ENCODE measurements around the gene TOMM34.
A peak's percentile ranks its signal among the peaks of the same experiment; 100 is the strongest.

TOMM34 gene

DNA sequence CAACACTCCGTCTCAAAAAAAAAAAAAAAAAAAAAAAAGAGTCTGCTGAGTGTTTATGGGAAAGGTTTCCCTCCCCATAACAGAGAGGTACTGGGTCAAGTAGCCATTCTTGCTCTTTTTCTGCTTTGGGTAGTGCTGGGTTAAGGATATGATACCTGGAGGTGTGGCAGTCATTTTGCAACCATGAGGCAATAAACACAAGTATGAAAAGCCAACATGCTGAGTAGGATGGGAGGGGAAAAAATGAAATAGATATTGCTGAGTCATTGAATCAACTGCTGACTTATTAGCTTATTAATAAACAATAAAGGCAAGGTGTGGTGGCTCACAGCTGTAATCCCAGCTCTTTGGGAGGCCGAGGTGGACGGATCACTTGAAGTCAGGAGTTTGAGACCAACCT is 2.3 kb upstream of the TOMM34 start:
- no peak for DNase-seq

DNA sequence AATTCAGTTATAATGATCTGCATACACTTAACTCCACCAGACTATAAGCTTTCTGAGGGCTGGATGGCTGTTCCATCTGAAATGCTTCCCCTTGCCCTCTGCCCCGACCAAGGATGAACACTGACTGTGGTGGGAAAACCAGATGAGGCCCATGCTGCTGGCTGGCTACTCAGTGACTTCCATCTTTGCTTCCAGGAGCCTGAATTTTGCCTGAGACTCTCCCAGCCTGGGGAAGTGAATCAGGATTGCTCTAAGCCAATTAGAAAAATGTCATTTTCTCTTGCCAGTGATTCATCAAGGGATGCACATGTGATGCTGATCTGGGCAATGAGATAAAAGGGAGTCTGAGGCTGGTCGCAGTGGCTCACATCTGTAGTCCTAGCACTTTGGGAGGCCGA is 1.7 kb upstream of the TOMM34 start:
- peak; percentile 6 for DNase-seq

DNA sequence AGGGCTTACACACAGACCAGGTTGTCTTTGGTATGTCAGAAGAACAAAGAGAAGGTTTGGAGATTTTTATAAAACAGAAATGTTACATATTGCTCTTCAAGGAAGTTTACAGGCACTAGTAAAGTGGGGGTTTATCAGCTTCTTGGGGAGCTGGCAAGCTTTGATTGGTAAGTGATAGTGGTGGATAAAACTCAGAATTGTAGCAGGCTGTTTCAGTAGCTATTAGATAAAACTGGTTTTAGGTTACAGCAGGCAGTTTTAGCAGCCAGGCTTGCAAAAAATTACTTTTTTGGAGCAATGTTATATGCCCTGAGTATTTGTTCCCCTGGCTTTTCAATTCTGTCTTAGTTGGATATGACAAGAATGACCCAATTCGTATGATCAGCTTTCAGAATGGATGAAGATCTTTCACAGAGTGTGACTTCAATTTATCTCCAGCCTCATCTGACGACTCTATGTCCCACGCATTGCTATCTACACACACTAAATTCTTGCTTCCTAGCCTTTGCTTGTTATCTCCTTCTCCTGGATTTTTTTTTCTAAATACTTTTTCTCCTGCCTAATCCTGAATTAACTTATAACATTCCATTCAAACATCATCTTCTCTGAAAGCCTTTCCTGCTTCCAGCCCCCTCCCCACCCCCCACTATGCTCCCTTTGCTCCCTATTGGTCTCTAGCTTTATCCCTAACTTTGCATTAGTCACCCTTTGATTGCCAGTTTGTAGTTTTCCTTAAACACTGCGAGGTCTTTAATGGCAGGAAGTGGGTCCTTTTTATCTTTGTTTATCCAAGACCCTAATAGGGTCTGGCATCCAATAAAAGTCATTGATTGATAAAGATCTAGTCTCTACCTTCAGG is 1.0 kb upstream of the TOMM34 start:
- no peak for DNase-seq

DNA sequence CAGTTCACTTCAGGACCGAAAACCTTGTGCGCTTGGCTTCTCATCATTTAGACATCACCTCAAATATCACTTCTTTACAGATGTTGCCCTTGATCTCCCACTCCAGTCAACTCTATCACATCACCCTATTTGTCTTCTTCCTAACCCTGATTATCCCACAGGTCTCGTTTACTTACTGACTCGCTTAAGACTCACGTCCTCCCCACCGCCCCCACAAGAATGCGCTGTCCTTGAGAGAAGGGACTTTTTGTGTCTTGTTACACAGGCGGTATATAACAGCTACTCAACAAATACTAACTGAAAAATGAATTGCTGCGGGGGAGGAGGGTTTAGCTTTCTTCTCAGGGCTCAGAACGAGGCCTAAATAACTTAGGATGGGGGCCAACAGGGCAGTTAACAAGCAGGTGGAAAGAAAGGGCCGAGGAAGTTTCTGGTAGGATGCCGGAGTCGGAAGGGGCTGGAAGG is 527 bp downstream of the TOMM34 start:
- DNase-seq = peak; percentile 66

GRCh38 chr20:44959082-44959637 is 1.0 kb downstream of the TOMM34 start:
- peak; percentile 3 for DNase-seq

GRCh38 chr20:44958276-44958675 is 1.9 kb downstream of the TOMM34 start:
- no peak for DNase-seq

GRCh38 chr20:44956410-44956809 is 3.8 kb downstream of the TOMM34 start:
- no peak for DNase-seq

DNA sequence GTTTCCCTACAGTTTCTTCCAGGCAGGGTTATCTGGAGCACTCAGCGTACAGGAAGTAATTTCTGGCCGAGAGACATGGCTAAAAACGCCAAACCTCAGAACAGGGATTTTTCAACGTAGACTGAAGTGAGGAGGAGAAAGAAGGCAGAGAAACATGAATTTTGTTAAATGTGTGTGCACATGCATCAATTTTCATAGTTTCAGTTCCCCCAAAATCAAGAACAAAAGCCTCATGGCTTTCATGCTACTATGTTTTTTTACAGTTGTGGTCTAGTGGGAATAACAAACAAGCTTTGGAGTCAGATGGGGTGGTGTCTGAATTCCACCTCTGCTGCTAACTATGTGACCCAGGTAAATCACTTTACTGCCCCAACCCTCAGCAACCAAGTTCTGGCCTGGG is 4.9 kb downstream of the TOMM34 start:
- DNase-seq = no peak

- DNase-seq = no peak
Observed at GRCh38 chr20:44954211-44954610, 6.0 kb downstream of the TOMM34 start.

GRCh38 chr20:44952731-44953130 is 7.5 kb downstream of the TOMM34 start:
- DNase-seq = no peak

- no peak for DNase-seq
Observed at GRCh38 chr20:44950368-44950767, 9.8 kb downstream of the TOMM34 start.

- no peak for DNase-seq
Observed at GRCh38 chr20:44948513-44948912, 11.7 kb downstream of the TOMM34 start.

DNA sequence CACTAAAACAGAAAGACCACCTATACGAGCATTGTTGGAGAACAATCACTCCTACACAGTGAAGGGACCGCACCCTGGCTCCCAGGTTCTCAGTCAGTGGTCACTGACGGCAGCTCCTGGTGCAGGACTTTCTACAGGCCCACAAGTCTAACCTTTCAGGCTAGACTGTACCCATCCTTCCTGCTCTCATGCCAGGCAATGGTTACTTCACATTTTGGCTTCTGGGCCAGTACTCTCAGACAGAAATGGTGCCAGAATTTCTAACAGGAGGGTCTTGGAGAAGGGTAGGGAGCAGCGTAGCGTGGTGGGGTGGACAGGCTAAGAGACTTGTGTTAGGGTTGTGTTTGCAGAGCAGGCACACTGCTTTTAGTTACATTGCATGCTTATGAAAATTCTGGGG is 12.1 kb downstream of the TOMM34 start:
- no peak for DNase-seq

DNA sequence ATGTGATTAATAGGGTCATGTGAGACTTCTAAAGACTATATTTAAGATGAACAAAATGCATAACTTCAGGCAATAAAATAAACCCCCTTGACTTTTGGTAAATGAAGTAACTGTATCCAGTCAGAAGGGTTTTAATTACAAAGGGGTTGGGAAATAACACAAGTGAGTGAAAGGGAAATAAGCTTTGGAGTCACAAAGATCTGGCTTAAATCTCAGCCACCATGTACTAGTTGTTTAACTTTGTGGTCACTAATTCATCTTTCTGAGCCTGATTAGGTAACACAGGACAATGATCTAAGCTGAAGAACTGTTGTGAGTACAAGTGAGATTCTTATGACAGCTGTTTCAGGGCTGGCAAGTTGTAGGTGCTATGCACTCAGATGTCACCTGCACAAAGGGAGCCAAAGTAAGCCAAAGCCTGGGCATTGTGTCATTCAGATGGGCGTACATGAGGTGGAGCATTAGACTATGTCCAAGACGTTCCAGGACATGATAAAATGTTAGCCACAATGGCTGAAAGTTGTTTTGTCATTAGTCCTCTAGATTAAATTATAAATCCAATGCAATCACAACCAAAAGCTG is 13.8 kb downstream of the TOMM34 start:
- DNase-seq = no peak

DNA sequence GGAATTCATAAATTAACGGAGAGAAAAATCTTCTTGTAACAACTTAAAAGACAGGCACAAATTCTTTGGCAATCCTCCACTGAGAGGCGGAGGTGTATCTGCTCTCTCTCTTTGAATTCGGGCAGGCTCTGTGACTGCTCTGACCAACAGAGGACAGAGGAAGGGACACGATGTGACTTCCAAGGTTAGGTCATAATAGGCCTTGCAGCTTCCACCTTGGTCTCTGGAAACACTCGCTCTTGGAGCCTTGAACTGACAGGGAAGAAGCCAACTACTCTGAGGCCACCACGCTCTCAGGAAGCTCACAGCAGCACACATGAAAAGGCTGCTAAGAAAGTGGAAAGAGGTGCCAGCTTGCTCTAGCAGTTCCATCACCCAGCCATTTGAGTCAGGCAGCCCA is 14.9 kb downstream of the TOMM34 start:
- no peak for DNase-seq

DNA sequence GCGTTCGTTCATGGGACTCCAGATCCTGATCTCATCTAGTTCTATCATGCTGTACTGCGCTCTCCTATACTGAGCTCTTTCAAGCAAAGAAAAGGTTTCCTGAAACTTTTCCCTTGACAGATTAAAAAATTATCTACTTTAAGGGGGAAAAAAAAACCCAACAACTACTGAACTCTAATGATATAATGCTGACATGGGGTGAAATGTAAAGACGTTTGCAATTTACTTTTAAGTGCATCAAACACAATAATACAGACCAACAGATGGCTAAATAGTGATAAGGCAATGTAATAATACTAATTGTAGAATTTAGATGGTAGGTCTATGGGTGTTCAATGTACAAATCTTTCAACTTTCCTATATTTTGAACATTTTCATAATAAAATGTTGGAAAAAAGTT is 16.4 kb downstream of the TOMM34 start:
- DNase-seq = no peak

DNA sequence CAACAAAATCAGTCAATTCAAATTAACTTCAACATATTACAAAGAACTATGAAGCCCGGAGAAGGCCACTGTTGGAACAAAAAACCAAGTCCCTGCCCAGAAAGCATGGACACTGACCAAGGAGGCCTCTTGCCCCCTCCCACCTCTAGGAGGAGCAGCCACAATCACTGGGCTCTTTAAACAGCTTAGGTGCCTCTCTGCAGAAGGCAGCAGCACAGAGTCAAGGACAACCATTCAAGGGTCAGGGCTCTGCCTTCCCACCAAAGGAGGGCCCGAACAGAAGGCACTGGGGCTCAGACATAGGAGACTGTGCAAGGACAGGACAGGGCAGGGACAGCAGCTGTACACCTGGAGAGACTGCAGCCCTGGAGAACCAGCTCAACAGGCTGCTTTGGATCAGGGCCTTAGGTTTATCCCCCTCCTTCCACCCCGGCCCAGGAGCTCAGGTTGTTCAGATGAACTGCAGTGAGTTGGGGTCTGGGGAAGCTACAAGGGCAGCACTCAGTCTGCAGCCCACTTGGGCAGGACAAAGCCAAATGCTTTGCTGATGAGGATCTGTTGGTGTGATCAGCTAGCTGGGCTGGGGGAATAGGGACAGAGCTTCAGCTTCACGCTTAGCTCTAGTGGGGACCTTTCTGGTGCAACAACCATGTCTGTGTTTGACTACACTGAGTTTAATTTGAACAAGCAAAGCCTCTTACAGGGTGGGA is 17.8 kb downstream of the TOMM34 start:
- no peak for DNase-seq

GRCh38 chr20:44941120-44941691 is 19.0 kb downstream of the TOMM34 start:
- no peak for DNase-seq

- DNase-seq = no peak
Observed at GRCh38 chr20:44938637-44939036, 21.6 kb downstream of the TOMM34 start.

DNA sequence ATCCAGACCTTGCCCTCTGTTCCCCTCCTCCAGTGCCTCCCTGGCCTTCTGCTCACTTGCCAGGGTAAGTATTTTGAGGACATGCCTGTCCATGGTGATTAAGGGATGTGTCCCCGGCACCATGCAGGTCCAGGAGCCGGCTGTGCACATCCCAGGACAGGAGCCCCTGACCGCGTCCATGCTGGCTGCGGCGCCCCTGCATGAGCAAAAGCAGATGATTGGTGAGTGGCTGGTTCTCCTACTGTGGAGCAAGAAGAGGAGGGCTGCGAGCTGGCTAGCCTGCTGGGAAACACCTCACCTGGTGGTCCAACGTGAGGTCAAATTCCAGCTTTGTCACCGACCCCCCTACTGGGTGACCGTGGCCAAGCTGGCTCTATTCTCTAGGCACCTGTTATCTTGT is 23.7 kb downstream of the TOMM34 start:
- DNase-seq = no peak

DNA sequence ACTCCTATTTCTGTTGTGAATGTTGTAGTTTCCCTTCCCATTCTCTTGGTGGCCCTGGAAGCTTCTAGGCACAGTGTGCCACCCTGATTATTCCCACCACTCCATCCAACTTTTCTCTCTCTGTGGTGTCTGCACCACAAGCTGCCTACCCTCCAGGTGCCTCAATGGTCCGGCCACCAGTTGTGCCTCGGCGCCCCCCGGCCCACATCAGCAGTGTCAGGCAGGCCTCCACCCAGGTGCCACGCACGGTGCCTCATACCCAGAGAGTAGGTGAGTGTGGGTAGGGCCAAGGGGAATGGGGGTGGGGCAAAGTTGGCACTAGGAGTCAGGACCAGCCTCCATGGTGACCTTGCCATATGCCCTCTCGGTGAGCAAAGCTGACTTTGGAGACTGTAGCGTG is 27.3 kb downstream of the TOMM34 start:
- no peak for DNase-seq

GRCh38 chr20:44931911-44932310 is 28.3 kb downstream of the TOMM34 start:
- no peak for DNase-seq

GRCh38 chr20:44930517-44931168 is 29.6 kb downstream of the TOMM34 start:
- DNase-seq = no peak
